A549 (cell line): ENCODE results near the gene CLEC2B.

Experiments
- EP300 ChIP-seq, 2 experiments: fragments of >200 bp; sonication (Bioruptor Twin); formaldehyde crosslinking; IDR thresholded peaks; 2 replicates in 1 of 2; 3 replicates in 1 of 2; pipeline ENCODE4 v1.6.1; 2016 to 2017
- HOXA7 ChIP-seq: fragments of 250-450 bp; sonication (Bioruptor Pico); IDR thresholded peaks from 2 replicates; pipeline ENCODE4 v1.5.0; 2020; ENCODE audit warnings: mild to moderate bottlenecking, moderate library complexity
- POLR2A ChIP-seq: IDR thresholded peaks from 2 replicates; pipeline ENCODE4 v1.6.1; 2012; ENCODE audit warnings: mild to moderate bottlenecking, low read length
- RCOR1 ChIP-seq: fragments of 150-350 bp; IDR thresholded peaks from 2 replicates; pipeline ENCODE4 v1.6.1; 2014; ENCODE audit warnings: antibody characterized with exemption, low read length, low read depth
- TF ChIP-seq, protein P1 (sequence below): fragments of >200 bp; sonication (Bioruptor Twin); formaldehyde crosslinking; IDR thresholded peaks from 3 replicates; pipeline ENCODE4 v1.5.1; 2016
- TF ChIP-seq, protein P2 (sequence below): IDR thresholded peaks from 2 replicates; pipeline ENCODE4 v1.6.1; 2012

DNA sequence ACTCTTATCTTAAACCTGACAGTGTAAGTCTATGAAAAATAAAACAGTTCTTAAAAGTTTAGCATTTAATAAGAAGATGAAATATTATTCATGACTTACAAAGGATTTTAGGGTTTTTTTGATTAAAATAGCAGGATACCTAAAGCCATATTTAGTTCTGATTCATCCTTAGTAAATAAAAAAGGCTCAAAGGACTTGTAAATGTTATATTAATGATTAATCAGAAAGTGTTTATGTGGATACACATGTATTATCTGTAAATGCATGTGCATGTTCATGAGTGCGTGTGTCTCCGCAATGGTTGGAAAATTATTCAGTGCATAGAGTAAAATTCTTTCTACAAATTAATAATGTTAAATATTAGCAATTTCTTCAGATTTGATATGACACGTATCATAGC, 37.4 kb downstream of the CLEC2B start:
- TF ChIP-seq, protein P1, sequence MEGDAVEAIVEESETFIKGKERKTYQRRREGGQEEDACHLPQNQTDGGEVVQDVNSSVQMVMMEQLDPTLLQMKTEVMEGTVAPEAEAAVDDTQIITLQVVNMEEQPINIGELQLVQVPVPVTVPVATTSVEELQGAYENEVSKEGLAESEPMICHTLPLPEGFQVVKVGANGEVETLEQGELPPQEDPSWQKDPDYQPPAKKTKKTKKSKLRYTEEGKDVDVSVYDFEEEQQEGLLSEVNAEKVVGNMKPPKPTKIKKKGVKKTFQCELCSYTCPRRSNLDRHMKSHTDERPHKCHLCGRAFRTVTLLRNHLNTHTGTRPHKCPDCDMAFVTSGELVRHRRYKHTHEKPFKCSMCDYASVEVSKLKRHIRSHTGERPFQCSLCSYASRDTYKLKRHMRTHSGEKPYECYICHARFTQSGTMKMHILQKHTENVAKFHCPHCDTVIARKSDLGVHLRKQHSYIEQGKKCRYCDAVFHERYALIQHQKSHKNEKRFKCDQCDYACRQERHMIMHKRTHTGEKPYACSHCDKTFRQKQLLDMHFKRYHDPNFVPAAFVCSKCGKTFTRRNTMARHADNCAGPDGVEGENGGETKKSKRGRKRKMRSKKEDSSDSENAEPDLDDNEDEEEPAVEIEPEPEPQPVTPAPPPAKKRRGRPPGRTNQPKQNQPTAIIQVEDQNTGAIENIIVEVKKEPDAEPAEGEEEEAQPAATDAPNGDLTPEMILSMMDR, result no peak
- TF ChIP-seq HOXA7 (CRISPR knock-in tag) (no peak), EP300 (IDR thresholded peaks at IDR 0.05) (no peak), POLR2A (no peak), RCOR1 (no peak)
- TF ChIP-seq, protein P2, sequence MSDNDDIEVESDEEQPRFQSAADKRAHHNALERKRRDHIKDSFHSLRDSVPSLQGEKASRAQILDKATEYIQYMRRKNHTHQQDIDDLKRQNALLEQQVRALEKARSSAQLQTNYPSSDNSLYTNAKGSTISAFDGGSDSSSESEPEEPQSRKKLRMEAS, result no peak
